ENCODE data around the gene KIR3DL3. TPM values are rescaled to one million over a fixed set of nuclear protein-coding genes. Genes with fewer than 3 reads are reported as not detected.
"Not testable (repeated sequence)": the region's sequence is repeated elsewhere in the genome, so short reads cannot be mapped to it uniquely, and the experiment has no call there.

The KIR3DL3 gene
- total RNA-seq, 4 donors from 2014 or later = not detected

GRCh38 chr19:54747614-54748322, 23.5 kb downstream of the KIR3DL3 start:
- intact Hi-C loops (cut with DNase I); H3K4me1 ChIP-seq; H3K27me3 ChIP-seq; H3K27ac ChIP-seq (replicated peaks in 1 of 4); H3K9me3 ChIP-seq; H3K36me3 ChIP-seq; DNase-seq (ENCODE audit: extremely low spot score); H3K4me3 ChIP-seq: not testable (repeated sequence)
- 68% methylated on average over 9 of the region's 9 CpGs for WGBS

- H3K4me1 ChIP-seq; intact Hi-C loops (cut with DNase I); H3K9me3 ChIP-seq; H3K27ac ChIP-seq (replicated peaks in 1 of 4); H3K36me3 ChIP-seq; H3K27me3 ChIP-seq; H3K4me3 ChIP-seq; DNase-seq (ENCODE audit: extremely low spot score): not testable (repeated sequence)
- 50% methylated on average over 6 of the region's 6 CpGs for WGBS
These were observed 26.0 kb downstream of the KIR3DL3 start for GRCh38 chr19:54750276-54750675.

- DNase-seq (ENCODE audit: extremely low spot score); H3K9me3 ChIP-seq; intact Hi-C loops (cut with DNase I); H3K4me1 ChIP-seq; H3K4me3 ChIP-seq; H3K36me3 ChIP-seq; H3K27ac ChIP-seq (replicated peaks in 1 of 4); H3K27me3 ChIP-seq: not testable (repeated sequence)
- 79% methylated on average over 8 of the region's 12 CpGs for WGBS
These were observed 32.2 kb downstream of the KIR3DL3 start for GRCh38 chr19:54756204-54757110.

- H3K4me1 ChIP-seq; H3K4me3 ChIP-seq; DNase-seq (ENCODE audit: extremely low spot score); H3K27ac ChIP-seq (replicated peaks in 1 of 4); H3K36me3 ChIP-seq; H3K27me3 ChIP-seq; H3K9me3 ChIP-seq; intact Hi-C loops (cut with DNase I): not testable (repeated sequence)
- WGBS = 56% methylated on average over 6 of the region's 6 CpGs
These were observed 34.3 kb downstream of the KIR3DL3 start for GRCh38 chr19:54758577-54758976.

- H3K4me3 ChIP-seq; H3K27me3 ChIP-seq; H3K36me3 ChIP-seq; H3K27ac ChIP-seq (replicated peaks in 1 of 4); H3K9me3 ChIP-seq; DNase-seq (ENCODE audit: extremely low spot score); H3K4me1 ChIP-seq; intact Hi-C loops (cut with DNase I): not testable (repeated sequence)
- 66% methylated on average over 8 of the region's 8 CpGs for WGBS
These were observed 40.0 kb downstream of the KIR3DL3 start for GRCh38 chr19:54764219-54764618.

- H3K36me3 ChIP-seq; H3K27me3 ChIP-seq; H3K4me3 ChIP-seq; H3K27ac ChIP-seq (replicated peaks in 1 of 4); H3K9me3 ChIP-seq; H3K4me1 ChIP-seq; intact Hi-C loops (cut with DNase I); DNase-seq (ENCODE audit: extremely low spot score): not testable (repeated sequence)
- WGBS = 72% methylated on average over 3 of the region's 4 CpGs
These were observed 42.2 kb downstream of the KIR3DL3 start for GRCh38 chr19:54766464-54766863.

GRCh38 chr19:54769646-54770045, 45.4 kb downstream of the KIR3DL3 start, which contains the start of gene KIR2DL1:
KIR2DL1 (plus strand) TSS chr19:54769793; CDS start chr19:54769851, 58 bp downstream.
- H3K27ac ChIP-seq (replicated peaks in 1 of 4); H3K36me3 ChIP-seq; intact Hi-C loops (cut with DNase I); H3K9me3 ChIP-seq; H3K4me3 ChIP-seq; H3K27me3 ChIP-seq; DNase-seq (ENCODE audit: extremely low spot score); H3K4me1 ChIP-seq: not testable (repeated sequence)
- WGBS = 94% methylated on average over 15 of the region's 15 CpGs

- H3K36me3 ChIP-seq; H3K27ac ChIP-seq (replicated peaks in 1 of 4); H3K4me1 ChIP-seq; H3K9me3 ChIP-seq; H3K4me3 ChIP-seq; intact Hi-C loops (cut with DNase I); DNase-seq (ENCODE audit: extremely low spot score); H3K27me3 ChIP-seq: not testable (repeated sequence)
- WGBS = 96% methylated on average over 3 of the region's 4 CpGs
These were observed 46.3 kb downstream of the KIR3DL3 start for GRCh38 chr19:54770511-54770910.

- H3K4me1 ChIP-seq; H3K36me3 ChIP-seq; intact Hi-C loops (cut with DNase I); H3K27me3 ChIP-seq; H3K4me3 ChIP-seq; H3K9me3 ChIP-seq; DNase-seq (ENCODE audit: extremely low spot score); H3K27ac ChIP-seq (replicated peaks in 1 of 4): not testable (repeated sequence)
- WGBS = 79% methylated on average over 14 of the region's 15 CpGs
These were observed 47.0 kb downstream of the KIR3DL3 start for GRCh38 chr19:54771018-54771960.

- H3K4me1 ChIP-seq; intact Hi-C loops (cut with DNase I); H3K9me3 ChIP-seq; H3K27ac ChIP-seq (replicated peaks in 1 of 4); DNase-seq (ENCODE audit: extremely low spot score); H3K4me3 ChIP-seq; H3K27me3 ChIP-seq; H3K36me3 ChIP-seq: not testable (repeated sequence)
- 52% methylated on average over 2 of the region's 2 CpGs for WGBS
These were observed 48.4 kb downstream of the KIR3DL3 start for GRCh38 chr19:54772666-54773065.

GRCh38 chr19:54775095-54775815, 51.0 kb downstream of the KIR3DL3 start:
- WGBS = 78% methylated on average over 12 of the region's 12 CpGs
- H3K27me3 ChIP-seq; H3K4me1 ChIP-seq; H3K4me3 ChIP-seq; intact Hi-C loops (cut with DNase I); H3K9me3 ChIP-seq; H3K27ac ChIP-seq (replicated peaks in 1 of 4); H3K36me3 ChIP-seq; DNase-seq (ENCODE audit: extremely low spot score): not testable (repeated sequence)

All from esophagus muscularis mucosa (tissue), 4 donors.